IgD-negative memory B cell (primary cell): ENCODE results near the gene ART4. TPM values are rescaled to one million over a fixed set of nuclear protein-coding genes. Genes with fewer than 3 reads are reported as not detected.

ENCODE experiments used
- H3K27ac Mint-ChIP-seq, 3 donors: one replicate each; pipeline ENCODE4 v1.8.0; 2020 to 2022; ENCODE audit warnings: mild to moderate bottlenecking in 3 of 3, mixed read lengths in 3 of 3, moderate library complexity in 1 of 3
- H3K27me3 Mint-ChIP-seq: one replicate; pipeline ENCODE4 v1.8.0; 2021; ENCODE audit warnings: mixed read lengths
- H3K36me3 Mint-ChIP-seq: one replicate; pipeline ENCODE4 v1.8.0; 2020; ENCODE audit warnings: mild to moderate bottlenecking, mixed read lengths
- H3K4me1 Mint-ChIP-seq, 3 donors: one replicate each; pipeline ENCODE4 v1.8.0; 2020 to 2022; ENCODE audit warnings: mixed read lengths in 3 of 3, mild to moderate bottlenecking in 1 of 3
- H3K4me3 Mint-ChIP-seq, 4 donors: one replicate each; pipeline ENCODE4 v1.8.0; 2020 to 2022; ENCODE audit warnings: mild to moderate bottlenecking in 4 of 4, mixed read lengths in 4 of 4, moderate library complexity in 3 of 4
- H3K9me3 Mint-ChIP-seq, 3 donors: one replicate each; pipeline ENCODE4 v1.8.0; 2020 to 2021; ENCODE audit warnings: mixed read lengths in 3 of 3, mild to moderate bottlenecking in 1 of 3
- polyA plus RNA-seq: library from polyadenylated mRNA; unstranded; fragments of 300-500 nt; fragmentation: Illumina TruSeq; gene quantifications from one replicate; pipeline ENCODE4 v1.2.3, GENCODE V29; 2021

Gene ART4
- polyA plus RNA-seq, 1 donor from 2014 or later = not detected

DNA sequence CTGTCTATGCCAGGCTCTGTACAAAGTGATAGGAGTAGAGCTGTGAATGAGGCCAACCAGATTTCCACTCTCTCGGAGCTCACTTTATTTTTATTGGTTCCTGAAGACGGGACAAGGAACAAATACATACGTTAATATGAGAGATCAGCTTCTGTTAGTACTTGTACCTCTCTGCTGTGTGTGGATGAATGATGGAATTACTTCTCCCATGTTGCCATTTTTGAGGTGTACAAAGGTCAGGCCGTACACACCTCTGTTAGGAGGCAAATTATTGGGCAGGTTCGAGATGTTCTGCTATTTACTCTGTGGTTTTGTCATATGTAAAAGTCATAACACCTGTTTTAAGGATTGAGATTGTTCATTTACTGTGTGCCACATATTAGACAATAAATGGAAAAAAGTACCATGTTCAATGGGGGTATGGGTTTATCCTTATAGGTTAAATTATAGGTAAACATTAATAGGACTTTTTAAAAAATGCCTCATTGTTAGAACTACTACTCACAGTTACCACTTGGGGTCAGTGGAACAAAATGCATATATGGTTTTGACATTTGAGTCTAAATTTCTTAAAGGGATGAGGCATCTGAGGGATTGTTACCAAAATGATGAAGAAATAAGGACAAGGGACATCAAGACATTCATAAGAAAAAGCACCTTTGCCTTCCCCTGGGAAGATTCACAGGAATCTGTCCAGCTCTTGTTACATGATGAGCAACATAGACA lies 66.9 kb downstream of the ART4 start:
- H3K4me1 Mint-ChIP-seq = peaks cover 23 to 34% (median 33%) of the 10 kb centered on the region in 3 donors

DNA sequence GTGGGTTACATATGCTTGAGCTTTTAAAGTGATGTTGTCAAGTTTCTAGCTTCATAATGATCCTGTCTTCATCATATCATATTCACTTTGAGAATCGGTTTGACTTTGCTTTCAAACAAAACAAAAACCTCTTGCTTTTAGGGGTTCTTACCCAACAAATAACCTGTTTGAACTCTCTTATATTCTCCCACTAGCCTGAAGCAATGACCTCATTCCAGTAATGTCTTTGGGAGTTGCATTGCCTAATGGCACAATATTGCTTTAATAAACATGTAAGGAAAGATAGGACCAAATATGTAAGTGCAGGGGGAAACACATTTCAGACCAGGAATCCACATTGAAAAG lies 67.7 kb downstream of the ART4 start:
- no peaks in the 10 kb centered on the region for H3K36me3 Mint-ChIP-seq
- peaks cover 29 to 37% (median 35%) of the 10 kb centered on the region in 3 donors for H3K4me1 Mint-ChIP-seq
- peaks cover 0 to 3% (median 0%) of the 10 kb centered on the region in 3 donors for H3K9me3 Mint-ChIP-seq
- H3K27ac Mint-ChIP-seq = peak overlapping the region; percentile 20 to 86 (median 79)
- H3K4me3 Mint-ChIP-seq = peak overlapping the region; percentile 95 to 98 (median 98)
- no peaks in the 10 kb centered on the region for H3K27me3 Mint-ChIP-seq

More for the DNA sequence above, 66.9 kb downstream of the ART4 start:
- peak overlapping the region in 1 of 3 donors; percentile 86 for H3K27ac Mint-ChIP-seq
- no peaks in the 10 kb centered on the region for H3K36me3 Mint-ChIP-seq
- H3K27me3 Mint-ChIP-seq = no peaks in the 10 kb centered on the region
- H3K9me3 Mint-ChIP-seq = no peaks in the 10 kb centered on the region
- H3K4me3 Mint-ChIP-seq = peak overlapping the region in 3 of 4 donors; percentile 10 to 95 (median 46)

Other genes with a start within 250 kb of the ART4 start
- 0.85 TPM for gene GUCY2C, start 146.9 kb downstream of the ART4 start, polyA plus RNA-seq
- 59.3 TPM for gene WBP11, start 40.0 kb downstream of the ART4 start, polyA plus RNA-seq
- 0.70 TPM for gene C12orf60, start 39.9 kb downstream of the ART4 start, polyA plus RNA-seq
- gene SMCO3, start 29.3 kb downstream of the ART4 start, polyA plus RNA-seq = not detected
- gene MGP, start 42.3 kb upstream of the ART4 start, polyA plus RNA-seq = not detected
- gene ERP27, start 95.0 kb upstream of the ART4 start, polyA plus RNA-seq = 1.9 TPM
- 2,289 TPM for gene ARHGDIB, start 118.1 kb upstream of the ART4 start, polyA plus RNA-seq
- not detected for gene PDE6H, start 129.5 kb upstream of the ART4 start, polyA plus RNA-seq